H1 (cell line): ENCODE data around the gene SERINC1. TPM values are rescaled to one million over a fixed set of nuclear protein-coding genes. Genes with fewer than 3 reads are reported as not detected.
A peak's percentile ranks its signal among the peaks of the same experiment; 100 is the strongest.

Experiments
- CTCF ChIA-PET: fragments of 300-600 bp; sonication (Branson Sonifier 250); formaldehyde crosslinking; loops from one replicate; lab custom pipeline; 2021; ENCODE audit not compliant: partially characterized antibody; lab: Charles Lee
- POLR2A ChIA-PET: fragments of 300-600 bp; sonication (Branson Sonifier 250); formaldehyde crosslinking; loops from one replicate; lab custom pipeline; 2021; ENCODE audit warnings: inconsistent platforms; ENCODE audit not compliant: partially characterized antibody; lab: Charles Lee
- DNase-seq, 2 experiments: peaks; one replicate each; pipeline versions ENCODE4 v3.0.0 to v3.0.0-alpha.2; 2010 to 2022; ENCODE audit warnings: low spot score in 2 of 2, low read depth in 1 of 2, mixed read lengths in 1 of 2
- FAIRE-seq: peaks from 2 replicates; lab custom pipeline; 2011; peaks lifted over from hg19 to GRCh38; lab: Jason Lieb, UNC
- H2AFZ ChIP-seq: 2 replicates; pipeline ENCODE4 v1.8.1; 2012; ENCODE audit warnings: low read length, inconsistent platforms
- H2AK5ac ChIP-seq: 2 replicates; pipeline ENCODE4 v1.6.1; 2013; ENCODE audit warnings: low read depth, low read length
- H2BK120ac ChIP-seq: replicated peaks from 2 replicates; pipeline ENCODE3; 2013; ENCODE audit warnings: low read depth, low read length, inconsistent platforms
- H2BK12ac ChIP-seq: 2 replicates; pipeline ENCODE4 v1.6.1; 2013; ENCODE audit warnings: low read depth, low read length
- H2BK15ac ChIP-seq: 2 replicates; pipeline ENCODE4 v1.6.1; 2013; ENCODE audit warnings: low read length
- H2BK20ac ChIP-seq: 2 replicates; pipeline ENCODE4 v1.6.1; 2013; ENCODE audit warnings: low read length
- H2BK5ac ChIP-seq: 2 replicates; pipeline ENCODE4 v1.6.1; 2013; ENCODE audit warnings: low read depth, low read length
- H3K14ac ChIP-seq: 2 replicates; pipeline ENCODE4 v1.6.1; 2013; ENCODE audit warnings: inconsistent platforms; ENCODE audit not compliant: insufficient read length
- H3K18ac ChIP-seq: 2 replicates; pipeline ENCODE4 v1.6.1; 2013; ENCODE audit warnings: low read length; ENCODE audit errors: extremely low read depth
- H3K23ac ChIP-seq: 2 replicates; pipeline ENCODE4 v1.6.1; 2013; ENCODE audit warnings: inconsistent platforms; ENCODE audit not compliant: insufficient read length
- H3K23me2 ChIP-seq: 2 replicates; pipeline ENCODE4 v1.6.1; 2013; ENCODE audit warnings: low read depth, low read length
- H3K27ac ChIP-seq: 2 replicates; pipeline ENCODE4 v1.6.1; 2011; ENCODE audit warnings: low read depth, low read length, inconsistent platforms
- H3K27me3 ChIP-seq, 4 experiments: replicated peaks in 1 of 4; 1 replicate in 1 of 4; 2 replicates in 3 of 4; pipeline versions ENCODE4 v1.6.1 to v1.8.1; 2011 to 2013; ENCODE audit warnings: low read length in 3 of 4, mild to moderate bottlenecking in 3 of 4, inconsistent platforms in 2 of 4, mixed read lengths in 2 of 4, moderate library complexity in 1 of 4; ENCODE audit not compliant: control insufficient read depth in 3 of 4, insufficient read depth in 3 of 4; ENCODE audit errors: extremely low read depth in 1 of 4
- H3K36me3 ChIP-seq, 4 experiments: 2 replicates each; pipeline versions ENCODE4 v1.6.1 to v1.8.1; 2011 to 2013; ENCODE audit warnings: mild to moderate bottlenecking in 4 of 4, low read length in 3 of 4, moderate library complexity in 2 of 4, control low read depth in 1 of 4, inconsistent platforms in 1 of 4; ENCODE audit not compliant: insufficient read depth in 4 of 4, control insufficient read depth in 2 of 4
- H3K4ac ChIP-seq: replicated peaks from 2 replicates; pipeline ENCODE3; 2013; ENCODE audit warnings: low read length, low read depth, mixed read lengths, inconsistent platforms; ENCODE audit not compliant: insufficient read length
- H3K4me1 ChIP-seq, 4 experiments: replicated peaks in 1 of 4; 1 replicate in 1 of 4; 2 replicates in 3 of 4; pipeline versions ENCODE4 v1.6.1 to v1.8.1; 2011 to 2013; ENCODE audit warnings: low read length in 3 of 4, inconsistent platforms in 2 of 4, mixed read lengths in 1 of 4; ENCODE audit not compliant: insufficient read depth in 4 of 4, control insufficient read depth in 3 of 4
- H3K4me2 ChIP-seq, 2 experiments: 2 replicates each; pipeline versions ENCODE4 v1.6.1 to v1.8.1; 2011 to 2013; ENCODE audit warnings: low read depth in 2 of 2, low read length in 2 of 2, control low read depth in 1 of 2, inconsistent platforms in 1 of 2, mild to moderate bottlenecking in 1 of 2; ENCODE audit not compliant: insufficient read depth in 1 of 2
- H3K4me3 ChIP-seq, 4 experiments: fragments of 200-600, 300-600 bp in 1 of 4; sonication (generic), shearing (Covaris generic), sonication (Bioruptor Twin) in 1 of 4; 2 replicates each; pipeline versions ENCODE4 v1.5.1 to v1.8.1; 2011 to 2016; ENCODE audit warnings: low read length in 4 of 4, low read depth in 3 of 4, control low read depth in 2 of 4, inconsistent platforms in 2 of 4, mild to moderate bottlenecking in 2 of 4, mixed read lengths in 1 of 4, moderate library complexity in 1 of 4; ENCODE audit not compliant: insufficient read depth in 2 of 4; ENCODE audit errors: extremely low read depth in 1 of 4
- H3K56ac ChIP-seq: replicated peaks from 2 replicates; pipeline ENCODE3; 2013; ENCODE audit warnings: low read depth, mild to moderate bottlenecking, mixed read lengths, low read length, inconsistent platforms; ENCODE audit not compliant: insufficient read length
- H3K79me1 ChIP-seq: 2 replicates; pipeline ENCODE4 v1.6.1; 2013; ENCODE audit warnings: low read depth, low read length, control low read depth
- H3K79me2 ChIP-seq, 2 experiments: 2 replicates each; pipeline versions ENCODE4 v1.6.1 to v1.8.1; 2012 to 2013; ENCODE audit warnings: low read length in 2 of 2, mild to moderate bottlenecking in 2 of 2, inconsistent platforms in 1 of 2; ENCODE audit not compliant: insufficient read depth in 2 of 2, control insufficient read depth in 1 of 2
- H3K9ac ChIP-seq, 4 experiments: replicated peaks in 1 of 4; 1 replicate in 1 of 4; 2 replicates in 3 of 4; pipeline versions ENCODE4 v1.6.1 to v1.8.1; 2011 to 2013; ENCODE audit warnings: low read depth in 3 of 4, low read length in 3 of 4, control low read depth in 2 of 4, mild to moderate bottlenecking in 2 of 4, moderate library complexity in 2 of 4, inconsistent platforms in 1 of 4; ENCODE audit errors: extremely low read depth in 1 of 4
- H3K9me3 ChIP-seq, 2 experiments: 2 replicates each; pipeline versions ENCODE4 v1.6.1 to v1.8.1; 2012 to 2013; ENCODE audit warnings: mild to moderate bottlenecking in 2 of 2, moderate library complexity in 2 of 2, control low read depth in 1 of 2, inconsistent platforms in 1 of 2, low read depth in 1 of 2, low read length in 1 of 2, mixed read lengths in 1 of 2; ENCODE audit not compliant: insufficient read depth in 2 of 2
- H4K20me1 ChIP-seq, 2 experiments: replicated peaks in 1 of 2; 2 replicates each; pipeline versions ENCODE3 to v1.8.1; 2011 to 2013; ENCODE audit warnings: inconsistent platforms in 2 of 2, low read length in 2 of 2, mild to moderate bottlenecking in 1 of 2; ENCODE audit not compliant: insufficient read depth in 2 of 2, control insufficient read depth in 1 of 2
- H4K5ac ChIP-seq: 2 replicates; pipeline ENCODE4 v1.6.1; 2013; ENCODE audit warnings: low read length, low read depth, mixed read lengths, inconsistent platforms; ENCODE audit not compliant: insufficient read length
- H4K8ac ChIP-seq: 2 replicates; pipeline ENCODE4 v1.8.0; 2013; ENCODE audit warnings: mild to moderate bottlenecking, moderate library complexity, low read length, inconsistent platforms; ENCODE audit not compliant: insufficient read depth; ENCODE audit errors: extremely low read depth
- H4K91ac ChIP-seq: replicated peaks from 2 replicates; pipeline ENCODE3; 2013; ENCODE audit warnings: low read length, mixed read lengths, inconsistent platforms; ENCODE audit not compliant: insufficient read length
- FOSL1 ChIP-seq: IDR thresholded peaks from 2 replicates; pipeline ENCODE4 v1.6.1; 2011; ENCODE audit warnings: mild to moderate bottlenecking, low read depth, low read length, moderate library complexity; ENCODE audit not compliant: insufficient read depth
- POU5F1 ChIP-seq: IDR thresholded peaks from 2 replicates; pipeline ENCODE4 v1.6.1; 2011; ENCODE audit warnings: low read depth, mild to moderate bottlenecking, low read length, moderate library complexity
- RAD21 ChIP-seq, 2 experiments: IDR thresholded peaks in 1 of 2; conservative IDR thresholded peaks in 1 of 2; 2 replicates each; pipeline ENCODE4 v1.6.1; 2011; ENCODE audit warnings: low read depth in 2 of 2, low read length in 2 of 2, improper control_type of control experiment in 1 of 2, inconsistent platforms in 1 of 2, mild to moderate bottlenecking in 1 of 2, moderate library complexity in 1 of 2
- SAP30 ChIP-seq: fragments of 300-600 bp; sonication (generic); IDR thresholded peaks from 2 replicates; pipeline ENCODE4 v1.7.1; 2012; ENCODE audit warnings: low read length, moderate library complexity, mild to moderate bottlenecking, inconsistent platforms; ENCODE audit not compliant: insufficient read depth, insufficient replicate concordance
- polyA plus RNA-seq, 7 experiments: library from polyadenylated mRNA; depleted of rRNA in 3 of 7; stranded (reverse) in 5 of 7; unstranded in 2 of 7; fragments of >200 nt in 5 of 7; fragments of 200-250 nt in 2 of 7; gene quantifications; 1 replicate in 5 of 7; 2 replicates in 1 of 7; 4 replicates in 1 of 7; pipeline versions ENCODE4 v1.2.1 to v1.2.3, GENCODE V29; 2011 to 2013; ENCODE audit warnings: missing spikeins in 2 of 7, mixed read lengths in 2 of 7
- total RNA-seq: library from RNA; stranded (reverse); fragmentation: NEBNext Ultra II Directional; extraction: Animal tissue kit (Norgen Biotek cat#: 25700); gene quantifications from 2 replicates; pipeline ENCODE4 v1.2.1, GENCODE V29; 2021
- TF ChIP-seq, protein P1 (sequence below), 3 experiments: IDR thresholded peaks; 1 replicate in 2 of 3; 2 replicates in 1 of 3; pipeline versions ENCODE4 v1.5.1 to v1.6.1; 2011; ENCODE audit warnings: low read length in 3 of 3, mild to moderate bottlenecking in 3 of 3, inconsistent platforms in 2 of 3, low read depth in 1 of 3, moderate library complexity in 1 of 3; ENCODE audit not compliant: insufficient read depth in 1 of 3; ENCODE audit errors: control extremely low read depth in 1 of 3

SERINC1 gene
- total and polyA plus RNA-seq, 2 of the 8 experiments (the other 6 are each of a cell fraction or from before 2014, with no cell fraction given): 15.4 to 38.6 TPM

DNA sequence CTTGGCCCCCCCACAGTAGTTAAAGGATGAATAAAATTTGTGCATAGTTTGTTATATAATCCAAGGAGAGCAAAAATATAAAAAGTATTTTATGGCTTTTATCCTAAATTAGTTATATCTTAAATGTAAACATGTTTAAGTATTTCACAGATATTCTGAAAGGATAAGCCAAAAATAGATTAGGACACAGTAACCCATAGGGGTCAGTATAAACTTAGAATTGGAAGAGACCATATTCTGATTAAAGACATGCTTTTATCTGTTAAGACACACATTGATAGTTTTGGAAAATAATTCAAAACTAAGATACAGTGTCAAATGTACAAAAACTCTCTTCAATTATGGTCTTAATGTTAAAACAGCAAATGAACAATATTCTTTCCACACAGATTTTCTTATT, 4.5 kb upstream of the SERINC1 start:
- CTCF ChIA-PET: interaction anchor here (0.6 to 4.1 kb wide), 6 partner anchors 16 to 252 kb away, joined by 3 to 17 read pairs (median 6); no protein-coding TSS in a partner anchor
- H2BK120ac ChIP-seq: no peak overlapping the region
- H3K4me3 ChIP-seq: no peak overlapping the region
- no peak overlapping the region for H3K14ac ChIP-seq
- FAIRE-seq (no peak), DNase-seq (no peak)
- no peak overlapping the region for H3K56ac ChIP-seq
- H3K27ac ChIP-seq: no peak overlapping the region
- H2AFZ ChIP-seq: no peak overlapping the region
- H2BK15ac ChIP-seq: no peak overlapping the region
- POLR2A ChIA-PET: no interaction called here
- no peak overlapping the region for H4K8ac ChIP-seq
- H2BK5ac ChIP-seq: no peak overlapping the region
- peaks cover 4% of the 10 kb centered on the region for H3K23me2 ChIP-seq
- H3K9ac ChIP-seq: no peak overlapping the region
- H3K9me3 ChIP-seq: no peaks in the 10 kb centered on the region
- H4K91ac ChIP-seq: no peak overlapping the region
- no peak overlapping the region for H3K18ac ChIP-seq
- H2BK20ac ChIP-seq: no peak overlapping the region
- no peak overlapping the region for H3K23ac ChIP-seq
- H3K36me3 ChIP-seq: no peaks in the 10 kb centered on the region
- TF ChIP-seq FOSL1: no peak
- TF ChIP-seq SAP30: no peak
- peak in 1 of 2 experiments; percentile 53; a peak in 3 of 4 replicates for TF ChIP-seq RAD21 (IDR thresholded peaks at IDR 0.05 in 1 of 2, conservative IDR thresholded peaks at IDR 0.05 in 1 of 2; ENCODE audit: low read depth in 2 of 2, low read length in 2 of 2)
- TF ChIP-seq, protein P1, sequence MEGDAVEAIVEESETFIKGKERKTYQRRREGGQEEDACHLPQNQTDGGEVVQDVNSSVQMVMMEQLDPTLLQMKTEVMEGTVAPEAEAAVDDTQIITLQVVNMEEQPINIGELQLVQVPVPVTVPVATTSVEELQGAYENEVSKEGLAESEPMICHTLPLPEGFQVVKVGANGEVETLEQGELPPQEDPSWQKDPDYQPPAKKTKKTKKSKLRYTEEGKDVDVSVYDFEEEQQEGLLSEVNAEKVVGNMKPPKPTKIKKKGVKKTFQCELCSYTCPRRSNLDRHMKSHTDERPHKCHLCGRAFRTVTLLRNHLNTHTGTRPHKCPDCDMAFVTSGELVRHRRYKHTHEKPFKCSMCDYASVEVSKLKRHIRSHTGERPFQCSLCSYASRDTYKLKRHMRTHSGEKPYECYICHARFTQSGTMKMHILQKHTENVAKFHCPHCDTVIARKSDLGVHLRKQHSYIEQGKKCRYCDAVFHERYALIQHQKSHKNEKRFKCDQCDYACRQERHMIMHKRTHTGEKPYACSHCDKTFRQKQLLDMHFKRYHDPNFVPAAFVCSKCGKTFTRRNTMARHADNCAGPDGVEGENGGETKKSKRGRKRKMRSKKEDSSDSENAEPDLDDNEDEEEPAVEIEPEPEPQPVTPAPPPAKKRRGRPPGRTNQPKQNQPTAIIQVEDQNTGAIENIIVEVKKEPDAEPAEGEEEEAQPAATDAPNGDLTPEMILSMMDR (IDR thresholded peaks at IDR 0.05; ENCODE audit: control extremely low read depth in 1 of 3, insufficient read depth in 1 of 3, low read depth in 1 of 3, low read length in 3 of 3): peak in 2 of 3 experiments; percentile 16 to 32; a peak in 2 of 4 replicates
- TF ChIP-seq POU5F1: no peak
- H2AK5ac ChIP-seq: no peak overlapping the region
- no peaks in the 10 kb centered on the region for H3K4me1 ChIP-seq
- no peak overlapping the region for H4K5ac ChIP-seq
- H3K79me2 ChIP-seq: peaks cover 0 to 5% of the 10 kb centered on the region in 2 experiments; a peak in 2 of 4 replicates
- no peaks in the 10 kb centered on the region for H4K20me1 ChIP-seq
- H3K4ac ChIP-seq: no peak overlapping the region
- no peak overlapping the region for H3K4me2 ChIP-seq
- no peaks in the 10 kb centered on the region for H3K27me3 ChIP-seq
- no peak overlapping the region for H2BK12ac ChIP-seq
- no peaks in the 10 kb centered on the region; the same call in 1 of the 2 replicates for H3K79me1 ChIP-seq
